HepG2 (cell line): Measurements from ENCODE around the gene PHF13. TPM values are rescaled to one million over a fixed set of nuclear protein-coding genes. Genes with fewer than 3 reads are reported as not detected.

Source experiments
- ATF5 ChIP-seq: sonication (generic); formaldehyde crosslinking; IDR thresholded peaks from 2 replicates; pipeline ENCODE4 v1.4.0; 2020; ENCODE audit warnings: mild to moderate bottlenecking, low read depth, missing genetic modification reagents
- E2F5 ChIP-seq: sonication (generic); formaldehyde crosslinking; conservative IDR thresholded peaks from 2 replicates; pipeline ENCODE4 v1.4.0; 2020; ENCODE audit warnings: missing genetic modification reagents
- ELF3 ChIP-seq: IDR thresholded peaks from 2 replicates; pipeline ENCODE4 v1.6.1; 2016; ENCODE audit warnings: missing genetic modification reagents, missing compliant biosample characterization
- FOXA3 ChIP-seq: IDR thresholded peaks from 2 replicates; pipeline ENCODE4 v1.6.1; 2016; ENCODE audit warnings: missing genetic modification reagents, missing compliant biosample characterization
- FOXK1 ChIP-seq: sonication (generic); formaldehyde crosslinking; IDR thresholded peaks from 2 replicates; pipeline ENCODE4 v1.4.0; 2020; ENCODE audit warnings: low read depth, missing genetic modification reagents, borderline replicate concordance
- FUBP1 ChIP-seq: sonication (generic); formaldehyde crosslinking; IDR thresholded peaks from 2 replicates; pipeline ENCODE4 v1.5.1; 2020; ENCODE audit warnings: missing genetic modification reagents, mild to moderate bottlenecking, borderline replicate concordance
- HMGXB3 ChIP-seq: sonication (generic); formaldehyde crosslinking; IDR thresholded peaks from 2 replicates; pipeline ENCODE4 v1.4.0; 2020; ENCODE audit warnings: missing genetic modification reagents, borderline replicate concordance
- IRF9 ChIP-seq: sonication (generic); formaldehyde crosslinking; IDR thresholded peaks from 2 replicates; pipeline ENCODE4 v1.8.0; 2022; ENCODE audit warnings: missing genetic modification reagents, mild to moderate bottlenecking, borderline replicate concordance
- KDM2A ChIP-seq: sonication (generic); formaldehyde crosslinking; IDR thresholded peaks from 2 replicates; pipeline ENCODE4 v1.4.0; 2020; ENCODE audit warnings: low read depth, missing genetic modification reagents, borderline replicate concordance
- MTF2 ChIP-seq: sonication (generic); formaldehyde crosslinking; IDR thresholded peaks from 2 replicates; pipeline ENCODE4 v1.5.0; 2020; ENCODE audit warnings: missing genetic modification reagents, borderline replicate concordance
- MXI1 ChIP-seq: IDR thresholded peaks from 3 replicates; pipeline ENCODE4 v1.6.1; 2012; ENCODE audit warnings: low read depth, low read length, inconsistent platforms, borderline replicate concordance
- SIN3A ChIP-seq: IDR thresholded peaks from 2 replicates; pipeline ENCODE4 v1.6.1; 2011; ENCODE audit warnings: low read depth, mild to moderate bottlenecking, control low read depth, low read length, borderline replicate concordance
- SOX6 ChIP-seq, 2 experiments: fragments of 450-650 bp in 1 of 2; sonication (generic) in 1 of 2; formaldehyde crosslinking in 1 of 2; IDR thresholded peaks; 2 replicates each; pipeline versions ENCODE4 v1.4.0 to v1.6.1; 2017 to 2020; ENCODE audit warnings: antibody characterized with exemption in 1 of 2, mild to moderate bottlenecking in 1 of 2, missing genetic modification reagents in 1 of 2
- TARDBP ChIP-seq: sonication (generic); formaldehyde crosslinking; IDR thresholded peaks from 2 replicates; pipeline ENCODE4 v1.8.0; 2022; ENCODE audit warnings: mild to moderate bottlenecking, missing genetic modification reagents
- TBL1XR1 ChIP-seq: fragments of 150-350 bp; IDR thresholded peaks from 2 replicates; pipeline ENCODE4 v1.6.1; 2014; ENCODE audit warnings: borderline replicate concordance, low read length; ENCODE audit not compliant: partially characterized antibody
- THAP11 ChIP-seq: IDR thresholded peaks from 2 replicates; pipeline ENCODE4 v1.6.1; 2016; ENCODE audit warnings: missing biosample characterization, missing genetic modification reagents
- ZNF121 ChIP-seq: sonication (generic); formaldehyde crosslinking; IDR thresholded peaks from 2 replicates; pipeline ENCODE4 v1.5.0; 2020; ENCODE audit warnings: mild to moderate bottlenecking, missing genetic modification reagents
- ZNF180 ChIP-seq: sonication (generic); formaldehyde crosslinking; IDR thresholded peaks from 2 replicates; pipeline ENCODE4 v1.4.0; 2020; ENCODE audit warnings: low read depth, missing genetic modification reagents, borderline replicate concordance
- ZNF256 ChIP-seq: sonication (generic); formaldehyde crosslinking; conservative IDR thresholded peaks from 2 replicates; pipeline ENCODE4 v1.4.0; 2020; ENCODE audit warnings: missing genetic modification reagents
- ZSCAN9 ChIP-seq: IDR thresholded peaks from 2 replicates; pipeline ENCODE4 v1.6.1; 2016; ENCODE audit warnings: borderline replicate concordance
- polyA plus RNA-seq, 8 experiments: library from polyadenylated mRNA; depleted of rRNA in 3 of 8; stranded (reverse) in 7 of 8; unstranded in 1 of 8; fragments of >200 nt; fragmentation: Illumina TruSeq in 4 of 8; extraction: Trizol in 4 of 8; gene quantifications; 2 replicates each; pipeline versions ENCODE4 v1.2.1 to v1.2.3, GENCODE V29; 2011 to 2016; ENCODE audit warnings: low read depth in 4 of 8, missing spikeins in 1 of 8, mixed read lengths in 1 of 8; ENCODE audit not compliant: insufficient read depth in 1 of 8
- total RNA-seq, 5 experiments: library from RNA; depleted of rRNA; stranded (reverse); fragments of >200 nt; fragmentation: Illumina TruSeq; extraction: Trizol; gene quantifications; 2 replicates each; pipeline ENCODE4 v1.2.3, GENCODE V29; 2016; ENCODE audit warnings: low read depth in 1 of 5

PHF13 gene
- total and polyA plus RNA-seq, 2 of the 13 experiments (the other 11 are each of a cell fraction or from before 2014, with no cell fraction given) = 4.7 to 7.4 TPM

GRCh38 chr1:6603915-6604558 lies 9.5 kb upstream of the PHF13 start (continued):
- TF ChIP-seq THAP11 (CRISPR knock-in tag) (peak; percentile 84), ZSCAN9 (peak; percentile 88), KDM2A (peak; percentile 76), SOX6 (IDR thresholded peaks at IDR 0.05) (no peak), SOX6 (CRISPR knock-in tag; IDR thresholded peaks at IDR 0.05) (peak; percentile 51), SIN3A (0 out of 2 replicates have a peak, but pooled peaks have one; percentile 30), ZNF180 (CRISPR knock-in tag) (peak; percentile 25; the same call in 1 of the 2 replicates), ATF5 (CRISPR knock-in tag) (0 out of 2 replicates have a peak, but pooled peaks have one; percentile 27), MXI1 (peak; percentile 76; the same call in 1 of the 3 replicates), TARDBP (CRISPR knock-in tag) (peak; percentile 59), FUBP1 (CRISPR knock-in tag) (no peak), ZNF256 (no peak), HMGXB3 (CRISPR knock-in tag) (peak; percentile 51; the same call in 1 of the 2 replicates), MTF2 (CRISPR knock-in tag) (no peak), ELF3 (CRISPR knock-in tag) (peak; percentile 82), ZNF121 (CRISPR knock-in tag) (0 out of 2 replicates have a peak, but pooled peaks have one; percentile 5), TBL1XR1 (no peak), E2F5 (CRISPR knock-in tag) (no peak), FOXA3 (CRISPR knock-in tag) (peak; percentile 52; the same call in 1 of the 2 replicates), IRF9 (CRISPR knock-in tag) (0 out of 2 replicates have a peak, but pooled peaks have one; percentile 49), FOXK1 (CRISPR knock-in tag) (peak; percentile 36; the same call in 1 of the 2 replicates)
